CD4-positive, alpha-beta T cell treated with Interleukin-4 for 1 hour (primary cell): ENCODE data around the gene GLB1L2.

Experiments
- DNase-seq, 2 donors: peaks; one replicate each; pipeline ENCODE4 v3.0.0-alpha.2; 2020 to 2022

GLB1L2 gene

GRCh38 chr11:134387501-134387900, 55.7 kb downstream of the GLB1L2 start:
- DNase-seq = no peak

DNA sequence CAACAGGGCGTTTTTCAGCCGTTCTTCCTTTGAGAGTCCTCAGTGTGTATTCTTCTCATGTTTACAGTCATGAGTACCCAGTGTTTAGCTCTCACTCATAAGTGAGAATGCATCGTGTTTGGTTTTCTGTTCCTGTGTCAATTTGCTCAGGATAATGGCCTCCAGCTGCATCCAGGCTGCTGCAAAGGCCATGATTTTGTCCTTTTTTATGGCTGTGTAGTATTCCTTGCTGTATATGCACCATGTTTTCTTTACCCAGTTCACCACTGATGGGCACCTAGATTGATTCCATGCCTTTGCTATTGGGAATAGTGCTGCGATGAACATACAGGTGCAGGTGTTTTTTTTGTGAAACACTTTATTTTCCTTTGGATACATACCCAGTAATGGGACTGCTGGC, 56.8 kb downstream of the GLB1L2 start:
- no peak for DNase-seq

DNA sequence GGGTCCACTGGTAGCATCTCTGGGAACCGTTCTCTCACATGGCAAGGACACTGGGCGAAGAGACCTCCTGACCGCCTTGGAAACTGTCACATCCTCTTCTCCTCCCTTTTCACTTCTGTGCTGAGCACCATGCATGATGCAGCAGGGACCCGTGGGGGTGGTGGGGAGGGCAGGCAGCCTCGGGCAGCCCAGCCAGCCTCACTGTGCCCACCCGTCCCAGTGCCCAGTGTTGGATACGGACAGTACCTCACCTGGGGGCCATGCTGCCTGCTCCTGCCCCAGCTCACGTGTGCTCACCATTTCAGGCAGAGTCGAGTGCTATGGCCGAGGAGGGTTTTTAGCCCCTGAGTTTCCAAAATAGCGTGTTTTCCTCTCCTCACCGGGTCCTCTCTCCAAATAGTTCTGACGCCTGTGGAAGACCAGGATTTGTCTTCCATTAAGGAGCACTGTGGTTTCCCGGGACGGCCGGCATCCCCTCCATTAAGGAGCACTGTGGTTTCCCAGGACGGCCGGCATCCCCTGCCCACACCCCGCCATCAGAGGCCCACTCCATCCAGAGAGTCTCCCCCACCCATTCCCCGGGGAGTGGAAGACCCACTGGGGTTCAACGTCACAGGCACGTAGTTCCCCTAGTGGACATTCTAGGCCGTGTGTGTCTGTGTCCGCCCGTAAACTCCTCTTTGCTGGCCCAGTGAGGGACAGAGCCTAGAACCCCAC, 57.8 kb downstream of the GLB1L2 start:
- no peak for DNase-seq

DNA sequence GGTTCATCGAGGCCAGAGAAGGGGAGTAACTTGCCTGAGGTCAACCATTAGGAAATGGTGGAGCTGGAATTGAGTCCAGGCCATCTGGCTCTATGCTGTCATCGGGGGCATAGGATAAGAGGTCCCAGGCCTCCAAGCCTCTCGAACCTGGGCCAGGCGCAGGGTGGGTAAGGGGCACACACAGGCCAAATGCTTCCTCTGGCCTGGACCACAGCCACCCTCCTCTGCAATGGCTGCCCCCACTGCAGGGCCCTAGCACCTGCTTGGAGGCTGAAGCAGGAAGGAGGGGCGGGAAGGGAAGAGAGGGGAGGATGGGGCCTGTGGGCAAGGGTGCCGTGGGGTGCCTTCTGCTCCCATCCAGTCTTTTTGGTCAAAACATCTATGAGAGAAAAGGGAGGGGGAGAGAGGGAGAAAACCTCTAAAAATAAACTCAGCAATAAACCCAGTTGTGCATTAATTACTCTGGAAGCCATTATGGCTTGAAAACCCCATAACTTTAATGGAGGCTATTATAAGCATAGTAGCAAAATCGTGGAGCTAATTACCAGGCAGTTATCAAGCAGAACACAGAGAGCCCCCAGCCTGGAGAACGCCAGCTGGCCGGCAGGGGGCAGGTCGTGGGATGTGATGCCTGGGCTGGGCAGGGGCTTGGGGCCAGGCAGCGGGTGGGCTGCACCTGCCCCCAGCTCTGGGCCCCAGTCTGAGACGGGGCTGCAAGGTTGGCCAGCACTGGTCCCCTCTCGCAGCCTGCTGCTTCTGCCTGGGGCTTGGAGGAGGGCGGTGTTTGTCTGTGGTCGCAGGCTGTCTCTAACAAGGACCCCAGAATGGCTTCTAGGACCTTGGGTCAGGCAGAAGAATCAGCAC, 59.1 kb downstream of the GLB1L2 start:
- DNase-seq = no peak

DNA sequence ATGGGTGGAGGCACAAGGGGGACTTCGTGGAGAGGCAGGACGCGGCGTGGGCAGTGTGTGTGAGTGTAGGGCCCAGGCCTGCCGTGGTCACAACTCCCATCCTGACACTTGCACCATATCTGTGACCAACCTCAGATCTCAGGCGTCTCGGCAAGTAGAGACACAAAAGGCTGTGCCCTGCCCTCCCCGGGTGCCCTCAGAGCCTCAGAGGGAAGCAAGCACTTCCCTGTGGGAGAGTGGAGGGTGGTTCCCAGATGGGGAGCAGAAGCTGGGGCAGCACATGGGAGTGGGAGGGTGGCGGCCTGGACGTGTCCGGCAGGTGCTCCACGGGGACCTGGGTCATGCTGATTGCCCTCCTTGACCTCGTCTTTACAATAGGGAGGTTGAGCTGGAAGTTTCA, 59.9 kb downstream of the GLB1L2 start:
- DNase-seq = no peak

DNA sequence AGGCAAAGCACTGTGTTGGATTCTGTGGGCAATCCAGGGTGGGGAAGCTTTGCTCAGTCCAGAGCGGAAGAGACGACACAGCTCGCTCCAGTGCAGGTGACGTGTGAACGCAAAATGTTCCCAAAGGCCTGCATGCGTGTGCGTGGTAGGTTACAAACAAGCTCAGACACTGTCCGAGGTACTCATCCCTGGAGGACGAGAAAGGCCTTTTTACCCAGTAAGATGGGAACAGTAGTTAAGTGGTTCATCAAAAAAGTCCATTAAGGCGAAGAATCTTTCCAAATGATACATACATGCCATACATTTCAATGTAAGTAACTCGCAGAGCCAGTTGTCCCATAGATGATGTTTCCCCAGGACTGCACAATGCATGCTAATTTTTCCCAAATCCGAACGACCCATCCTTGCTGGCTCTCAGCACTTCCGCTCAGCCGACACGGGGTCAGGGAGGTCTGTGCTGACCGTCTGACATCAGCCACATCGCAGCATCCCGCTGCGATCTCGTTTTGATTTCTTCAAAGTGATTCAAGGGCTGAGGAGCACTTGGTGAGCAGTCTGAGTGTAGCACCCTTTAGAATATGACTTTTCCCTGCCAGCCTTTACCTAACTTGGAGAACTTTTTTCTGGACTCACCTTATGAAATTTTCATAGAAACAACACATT, 61.3 kb downstream of the GLB1L2 start:
- DNase-seq = no peak

- DNase-seq = no peak
These were observed 61.9 kb downstream of the GLB1L2 start for GRCh38 chr11:134393638-134394037.

- no peak for DNase-seq
These were observed 62.5 kb downstream of the GLB1L2 start for GRCh38 chr11:134394311-134394710.

GRCh38 chr11:134395002-134395401, 63.2 kb downstream of the GLB1L2 start:
- DNase-seq = no peak

DNA sequence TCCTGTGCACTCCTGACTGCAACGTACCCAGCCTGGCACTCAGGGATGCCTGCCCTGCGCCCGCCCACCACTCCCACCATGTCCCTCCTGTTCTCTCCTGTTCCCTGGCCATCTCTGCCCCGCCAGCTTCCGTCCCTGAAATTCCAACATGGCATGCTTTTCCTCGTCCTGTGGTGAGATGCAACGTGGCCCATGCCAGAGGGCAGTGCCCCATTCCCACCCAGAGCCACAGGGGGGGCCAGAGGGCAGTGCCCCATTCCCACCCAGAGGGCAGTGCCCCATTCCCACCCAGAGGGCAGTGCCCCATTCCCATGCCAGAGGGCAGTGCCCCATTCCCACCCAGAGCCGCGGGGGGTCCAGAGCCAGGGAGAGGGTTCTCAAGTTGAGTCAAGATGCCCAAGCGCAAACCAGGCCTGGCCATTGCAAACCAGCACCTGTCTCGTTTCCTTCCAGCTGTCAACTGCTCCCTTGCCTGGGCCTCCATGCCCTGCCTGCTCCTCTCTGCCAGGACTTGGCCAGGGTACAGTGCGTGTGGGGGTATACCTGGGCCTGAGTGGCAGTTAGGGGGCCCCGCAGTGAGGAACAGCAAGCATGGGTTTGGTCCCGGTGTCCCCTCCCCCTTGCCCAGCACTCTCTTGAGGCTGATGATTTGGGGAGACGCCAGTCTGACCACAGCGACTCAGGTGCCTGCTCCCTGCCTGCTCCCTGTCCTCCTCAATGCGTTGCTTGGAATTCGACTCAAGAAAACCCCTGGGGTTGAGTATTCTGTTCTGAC, 65.7 kb downstream of the GLB1L2 start:
- DNase-seq = no peak

- DNase-seq = no peak
These were observed 66.3 kb downstream of the GLB1L2 start for GRCh38 chr11:134398079-134398444.

- no peak for DNase-seq
These were observed 67.0 kb downstream of the GLB1L2 start for GRCh38 chr11:134398644-134399292.

- no peak for DNase-seq
These were observed 67.5 kb downstream of the GLB1L2 start for GRCh38 chr11:134399293-134399654.

- no peak for DNase-seq
These were observed 68.2 kb downstream of the GLB1L2 start for GRCh38 chr11:134399996-134400395.

- DNase-seq = no peak
These were observed 70.3 kb downstream of the GLB1L2 start for GRCh38 chr11:134401825-134402809.

- no peak for DNase-seq
These were observed 71.1 kb downstream of the GLB1L2 start for GRCh38 chr11:134402910-134403309.

DNA sequence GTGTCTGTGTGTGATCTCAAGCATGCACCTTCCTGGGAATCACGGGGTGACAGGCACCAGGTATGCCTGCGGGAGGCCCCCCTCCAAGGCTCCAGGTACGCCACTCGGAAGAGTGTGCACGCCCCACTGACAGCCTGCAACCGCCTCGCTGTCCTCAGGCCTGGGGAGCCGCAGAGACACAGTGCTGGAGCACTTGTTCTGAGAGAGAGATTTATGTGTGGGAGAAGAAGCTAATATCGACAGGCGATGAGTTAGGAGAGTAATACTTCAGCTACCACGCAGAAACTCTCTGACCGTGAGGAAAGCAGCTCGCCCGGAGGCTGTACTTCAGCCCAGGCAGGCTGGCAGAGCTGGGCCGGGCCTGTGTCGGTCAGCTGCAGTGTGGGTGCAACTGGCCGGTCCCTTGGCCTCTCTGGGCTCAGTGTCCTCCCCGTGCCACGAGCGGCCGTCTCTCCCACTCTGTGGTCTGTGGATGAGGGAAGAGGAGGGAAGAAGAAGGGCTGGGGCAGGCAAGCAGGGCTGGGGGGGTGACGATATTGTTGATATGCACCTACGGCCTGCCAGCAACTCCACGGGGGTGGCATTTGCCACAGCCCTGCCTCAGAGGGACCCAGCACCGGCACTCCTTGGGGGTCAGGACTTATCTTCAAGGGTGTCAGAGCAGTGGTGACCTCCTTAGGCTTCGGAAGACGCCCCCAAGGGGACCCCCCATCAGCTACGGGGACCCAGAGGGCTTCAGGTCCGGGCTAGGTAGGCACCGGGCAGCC, 73.0 kb downstream of the GLB1L2 start:
- DNase-seq = no peak

- DNase-seq = no peak
These were observed 73.6 kb downstream of the GLB1L2 start for GRCh38 chr11:134405436-134405835.

GRCh38 chr11:134405841-134406240, 74.1 kb downstream of the GLB1L2 start:
- DNase-seq = no peak
